Smooth muscle cell (in vitro differentiated cells): Measurements from ENCODE around the gene OR2T6. TPM values are rescaled to one million over a fixed set of nuclear protein-coding genes. Genes with fewer than 3 reads are reported as not detected.

Source experiments
- DNase-seq: peaks from one replicate; lab custom pipeline; 2025; ENCODE audit not compliant: unreplicated experiment; lab: John Stamatoyannopoulos, UW
- H2AFZ ChIP-seq: fragments of 200-600 bp; sonication (generic); 2 replicates; pipeline ENCODE4 v1.6.0; 2016; ENCODE audit warnings: antibody characterized with exemption, low read depth, mild to moderate bottlenecking
- H3F3A ChIP-seq: fragments of 200-600 bp; sonication (generic); 2 replicates; pipeline ENCODE4 v1.6.0; 2017; ENCODE audit warnings: antibody characterized with exemption, low read depth
- H3K27ac ChIP-seq: fragments of 200-600 bp; sonication (generic); 2 replicates; pipeline ENCODE4 v1.5.1; 2016; ENCODE audit warnings: low read depth, mild to moderate bottlenecking
- H3K27me3 ChIP-seq: fragments of 200-600 bp; sonication (generic); 2 replicates; pipeline ENCODE4 v1.6.1; 2016; ENCODE audit warnings: low read depth, mild to moderate bottlenecking
- H3K36me3 ChIP-seq: fragments of 200-600 bp; sonication (generic); 2 replicates; pipeline ENCODE4 v1.5.1; 2016; ENCODE audit warnings: low read depth
- H3K4me1 ChIP-seq: fragments of 200-600 bp; sonication (generic); 2 replicates; pipeline ENCODE4 v1.5.1; 2016; ENCODE audit warnings: low read depth
- H3K4me2 ChIP-seq: fragments of 200-600 bp; sonication (generic); 2 replicates; pipeline ENCODE4 v1.6.0; 2016; ENCODE audit warnings: mild to moderate bottlenecking
- H3K4me3 ChIP-seq: fragments of 200-600 bp; sonication (generic); 2 replicates; pipeline ENCODE4 v1.5.1; 2016; ENCODE audit warnings: mild to moderate bottlenecking
- H3K79me2 ChIP-seq: fragments of 200-600 bp; sonication (generic); 2 replicates; pipeline ENCODE4 v1.6.0; 2016; ENCODE audit warnings: low read depth, mild to moderate bottlenecking
- H3K9ac ChIP-seq: fragments of 200-600 bp; sonication (generic); 2 replicates; pipeline ENCODE4 v1.6.0; 2016; ENCODE audit warnings: low read depth
- H3K9me3 ChIP-seq: fragments of 200-600 bp; sonication (generic); replicated peaks from 2 replicates; pipeline ENCODE4 v1.5.1; 2016; ENCODE audit warnings: low read depth
- H4K20me1 ChIP-seq: fragments of 200-600 bp; sonication (generic); 2 replicates; pipeline ENCODE4 v1.6.0; 2016; ENCODE audit warnings: low read depth
- WGBS: methylation state at CpG from one replicate; pipeline ENCODE4 v1.1.7; 2016; ENCODE audit warnings: low lambda C conversion rate; 5-methylcytosine and 5-hydroxymethylcytosine counted together
- polyA plus RNA-seq: library from polyadenylated mRNA; unstranded; fragments of >200 nt; fragmentation: Nextera tagmentation; extraction: Ambion mirVana; gene quantifications from 2 replicates; pipeline ENCODE4 v1.2.1, GENCODE V29; 2016
- total RNA-seq: library from RNA; depleted of rRNA; stranded (reverse); fragments of >200 nt; gene quantifications from 2 replicates; pipeline ENCODE4 v1.2.3, GENCODE V29; 2014
- TF ChIP-seq, protein P1 (sequence below): fragments of 200-600 bp; sonication (generic); IDR thresholded peaks from 2 replicates; pipeline ENCODE4 v1.5.1; 2017; ENCODE audit warnings: borderline replicate concordance, mild to moderate bottlenecking, antibody characterized with exemption; ENCODE audit not compliant: insufficient read depth, poor library complexity, severe bottlenecking

OR2T6 gene
- total and polyA plus RNA-seq, 2 experiments from 2014 or later: not detected

DNA sequence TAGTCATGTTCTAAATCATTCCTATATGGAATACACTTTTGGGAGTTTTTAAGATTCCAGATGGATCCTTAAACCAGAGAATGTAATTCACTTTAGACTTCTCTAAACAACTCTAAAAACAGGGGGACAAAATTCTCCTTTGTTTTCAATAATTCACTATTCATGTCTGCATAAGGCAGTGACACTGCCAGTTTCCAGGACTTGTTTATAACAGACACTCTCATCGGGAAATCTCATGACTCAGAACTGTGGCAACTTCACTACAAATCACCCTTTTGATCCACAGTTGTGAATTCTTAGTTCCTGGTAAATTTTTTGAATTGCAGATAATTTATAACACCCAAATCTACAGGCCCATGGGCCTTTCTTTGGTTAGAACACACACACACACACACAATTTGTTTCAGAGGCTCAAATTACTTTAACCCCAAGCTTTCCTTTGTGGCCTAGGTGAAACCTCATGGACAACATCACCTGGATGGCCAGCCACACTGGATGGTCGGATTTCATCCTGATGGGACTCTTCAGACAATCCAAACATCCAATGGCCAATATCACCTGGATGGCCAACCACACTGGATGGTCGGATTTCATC, 14.3 kb upstream of the OR2T6 start, which contains the start of gene OR2T4:
OR2T4 (plus strand) TSS at position 545 of the 595 bp plus-strand sequence; CDS start at position 545, 0 bp downstream.
- Histone ChIP-seq H2AFZ (no peak within 1 kb of the TSS), H3K4me1 (no peaks in the 10 kb centered on the region), H3K27ac (no peak within 1 kb of the TSS), H3K27me3 (no peaks in the 10 kb centered on the region), H3K9ac (no peak within 1 kb of the TSS), H3K36me3 (no peaks in the 10 kb centered on the region), H3K79me2 (no peaks in the 10 kb centered on the region), H3K4me2 (no peak within 1 kb of the TSS), H3K9me3 (peaks cover 14% of the 10 kb centered on the region), H3K4me3 (no peak within 1 kb of the TSS), H3F3A (no peaks in the 10 kb centered on the region), H4K20me1 (no peaks in the 10 kb centered on the region)
- TF ChIP-seq, protein P1, sequence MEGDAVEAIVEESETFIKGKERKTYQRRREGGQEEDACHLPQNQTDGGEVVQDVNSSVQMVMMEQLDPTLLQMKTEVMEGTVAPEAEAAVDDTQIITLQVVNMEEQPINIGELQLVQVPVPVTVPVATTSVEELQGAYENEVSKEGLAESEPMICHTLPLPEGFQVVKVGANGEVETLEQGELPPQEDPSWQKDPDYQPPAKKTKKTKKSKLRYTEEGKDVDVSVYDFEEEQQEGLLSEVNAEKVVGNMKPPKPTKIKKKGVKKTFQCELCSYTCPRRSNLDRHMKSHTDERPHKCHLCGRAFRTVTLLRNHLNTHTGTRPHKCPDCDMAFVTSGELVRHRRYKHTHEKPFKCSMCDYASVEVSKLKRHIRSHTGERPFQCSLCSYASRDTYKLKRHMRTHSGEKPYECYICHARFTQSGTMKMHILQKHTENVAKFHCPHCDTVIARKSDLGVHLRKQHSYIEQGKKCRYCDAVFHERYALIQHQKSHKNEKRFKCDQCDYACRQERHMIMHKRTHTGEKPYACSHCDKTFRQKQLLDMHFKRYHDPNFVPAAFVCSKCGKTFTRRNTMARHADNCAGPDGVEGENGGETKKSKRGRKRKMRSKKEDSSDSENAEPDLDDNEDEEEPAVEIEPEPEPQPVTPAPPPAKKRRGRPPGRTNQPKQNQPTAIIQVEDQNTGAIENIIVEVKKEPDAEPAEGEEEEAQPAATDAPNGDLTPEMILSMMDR: no peak
- WGBS: 37% methylated on average over 3 of the region's 3 CpGs
- no peak for DNase-seq

DNA sequence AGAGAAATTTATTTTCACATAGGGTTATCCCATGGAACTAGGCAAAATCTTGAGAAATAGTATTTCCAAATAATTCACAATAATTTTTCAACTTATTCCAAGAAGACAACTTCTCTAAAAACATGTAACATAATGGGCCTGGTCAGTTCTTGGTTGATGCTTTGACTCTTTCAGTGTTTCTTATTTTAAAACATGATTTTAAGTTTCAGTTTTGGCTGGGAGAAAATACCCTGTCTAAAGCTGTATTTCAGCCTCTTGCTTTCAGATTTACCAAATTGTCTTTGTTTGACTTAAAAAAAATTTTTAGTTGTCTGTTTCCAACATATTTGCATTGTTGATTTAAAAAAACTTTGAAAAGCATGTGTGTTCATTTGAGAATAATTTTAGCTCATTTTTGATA, 8.9 kb upstream of the OR2T6 start:
- H3K9me3 ChIP-seq: peaks cover 14% of the 10 kb centered on the region
- H3K79me2 ChIP-seq: no peaks in the 10 kb centered on the region
- TF ChIP-seq, protein P1: no peak
- H3K27ac ChIP-seq: no peak overlapping the region
- DNase-seq: no peak
- H3K4me2 ChIP-seq: no peak overlapping the region
- H3K4me3 ChIP-seq: no peak overlapping the region
- H3K27me3 ChIP-seq: no peaks in the 10 kb centered on the region
- no peaks in the 10 kb centered on the region for H3K4me1 ChIP-seq
- no peak overlapping the region for H3K9ac ChIP-seq
- H4K20me1 ChIP-seq: no peaks in the 10 kb centered on the region
- no peak overlapping the region for H2AFZ ChIP-seq
- H3K36me3 ChIP-seq: no peaks in the 10 kb centered on the region
- no peaks in the 10 kb centered on the region for H3F3A ChIP-seq

GRCh38 chr1:248372394-248372793, 3.2 kb upstream of the OR2T6 start:
- 71% methylated on average over 5 of the region's 5 CpGs for WGBS
- TF ChIP-seq, protein P1: no peak

GRCh38 chr1:248373761-248374160, 1.8 kb upstream of the OR2T6 start:
- no peak for DNase-seq
- H3K27ac ChIP-seq: no peak overlapping the region
- TF ChIP-seq, protein P1: no peak

More at GRCh38 chr1:248372394-248372793, 3.2 kb upstream of the OR2T6 start:
- H3K79me2 ChIP-seq: no peaks in the 10 kb centered on the region
- H3K36me3 ChIP-seq: no peaks in the 10 kb centered on the region
- H3K9me3 ChIP-seq: no peaks in the 10 kb centered on the region
- no peak overlapping the region for H3K4me3 ChIP-seq
- no peaks in the 10 kb centered on the region for H3K27me3 ChIP-seq
- H3K4me1 ChIP-seq: no peaks in the 10 kb centered on the region
- H4K20me1 ChIP-seq: no peaks in the 10 kb centered on the region
- no peaks in the 10 kb centered on the region for H3F3A ChIP-seq
- H3K27ac ChIP-seq: no peak overlapping the region
- no peak overlapping the region for H3K9ac ChIP-seq
- no peak overlapping the region for H3K4me2 ChIP-seq
- H2AFZ ChIP-seq: no peak overlapping the region
- no peak for DNase-seq

More at GRCh38 chr1:248373761-248374160, 1.8 kb upstream of the OR2T6 start:
- Histone ChIP-seq H3F3A (no peaks in the 10 kb centered on the region), H3K27me3 (no peaks in the 10 kb centered on the region), H3K79me2 (no peaks in the 10 kb centered on the region), H3K4me3 (no peak overlapping the region), H3K4me2 (no peak overlapping the region), H4K20me1 (no peaks in the 10 kb centered on the region), H3K9me3 (no peaks in the 10 kb centered on the region), H3K9ac (no peak overlapping the region), H2AFZ (no peak overlapping the region), H3K36me3 (no peaks in the 10 kb centered on the region), H3K4me1 (no peaks in the 10 kb centered on the region)
- WGBS: 71% methylated on average over 4 of the region's 4 CpGs
